SU-DHL-6 (cell line): ENCODE measurements around the gene HIKESHI.

Experiments
- H2AFZ ChIP-seq: fragments of 200-600 bp; sonication (generic); 2 replicates; pipeline ENCODE4 v1.6.1; 2014; ENCODE audit warnings: low read depth, mild to moderate bottlenecking, moderate library complexity, mixed read lengths, antibody characterized with exemption, low read length; ENCODE audit not compliant: severe bottlenecking
- H3F3A ChIP-seq: fragments of 200-600 bp; shearing (Covaris generic); 2 replicates; pipeline ENCODE4 v1.6.0; 2016; ENCODE audit warnings: antibody characterized with exemption, mild to moderate bottlenecking; ENCODE audit not compliant: insufficient read depth
- H3K27ac ChIP-seq: fragments of 200-600 bp; sonication (generic); 2 replicates; pipeline ENCODE4 v1.5.1; 2016; ENCODE audit warnings: low read depth, mild to moderate bottlenecking, low read length, moderate library complexity, mixed read lengths
- H3K27me3 ChIP-seq: fragments of 200-600 bp; sonication (generic), shearing (Covaris generic); 2 replicates; pipeline ENCODE4 v1.6.0; 2014; ENCODE audit warnings: mild to moderate bottlenecking, low read length
- H3K36me3 ChIP-seq: fragments of 200-600 bp; sonication (generic); 2 replicates; pipeline ENCODE4 v1.6.1; 2014; ENCODE audit warnings: mild to moderate bottlenecking, low read length, mixed read lengths
- H3K4me2 ChIP-seq: fragments of 300-600, 200-600 bp; shearing (Covaris generic), sonication (generic); 2 replicates; pipeline ENCODE4 v1.6.0; 2014; ENCODE audit warnings: low read length, low read depth, mild to moderate bottlenecking; ENCODE audit not compliant: poor library complexity, severe bottlenecking
- H3K4me3 ChIP-seq: fragments of 200-600 bp; sonication (generic); 2 replicates; pipeline ENCODE4 v1.5.1; 2014; ENCODE audit warnings: antibody characterized with exemption, low read length, mild to moderate bottlenecking, mixed read lengths; ENCODE audit not compliant: insufficient read depth, poor library complexity, severe bottlenecking
- H3K79me2 ChIP-seq: fragments of 200-600 bp; sonication (generic); 2 replicates; pipeline ENCODE4 v1.6.1; 2014; ENCODE audit warnings: mild to moderate bottlenecking, low read length, moderate library complexity; ENCODE audit not compliant: insufficient read depth
- H3K9ac ChIP-seq: fragments of 200-600 bp; sonication (generic); 2 replicates; pipeline ENCODE4 v1.7.0; 2014; ENCODE audit warnings: mild to moderate bottlenecking, low read length
- H3K9me2 ChIP-seq: fragments of 200-600 bp; sonication (generic); replicated peaks from 2 replicates; pipeline ENCODE4 v1.6.1; 2014; ENCODE audit warnings: low read length; ENCODE audit not compliant: insufficient read depth
- H3K9me3 ChIP-seq: fragments of 200-600 bp; sonication (generic); 2 replicates; pipeline ENCODE4 v1.6.1; 2014; ENCODE audit warnings: low read length, mixed read lengths; ENCODE audit not compliant: insufficient read depth
- H4K20me1 ChIP-seq: fragments of 200-600 bp; sonication (generic); 2 replicates; pipeline ENCODE4 v1.6.1; 2014; ENCODE audit warnings: low read depth, mild to moderate bottlenecking, antibody characterized with exemption, low read length, moderate library complexity, mixed read lengths
- CTCF ChIP-seq: fragments of 200-600 bp; sonication (generic); IDR thresholded peaks from one replicate; pipeline ENCODE4 v1.5.1; 2017; ENCODE audit warnings: antibody characterized with exemption, mild to moderate bottlenecking, low read length, moderate library complexity; ENCODE audit not compliant: insufficient read depth, poor library complexity, severe bottlenecking
- EZH2phosphoT487 ChIP-seq: fragments of 200-600 bp; sonication (generic), shearing (Covaris generic); conservative IDR thresholded peaks from 2 replicates; pipeline ENCODE4 v1.6.1; 2018; ENCODE audit warnings: mild to moderate bottlenecking, antibody characterized with exemption, low read length, moderate library complexity, mixed read lengths

Gene HIKESHI

GRCh38 chr11:86369668-86370067, 67.6 kb downstream of the HIKESHI start:
- no peaks in the 10 kb centered on the region for H3K36me3 ChIP-seq
- no peaks in the 10 kb centered on the region for H3K79me2 ChIP-seq
- H3K27me3 ChIP-seq = no peaks in the 10 kb centered on the region
- no peak overlapping the region for H2AFZ ChIP-seq
- no peak overlapping the region for H3K4me2 ChIP-seq
- no peaks in the 10 kb centered on the region for H3F3A ChIP-seq
- H3K9me3 ChIP-seq = no peaks in the 10 kb centered on the region
- no peak overlapping the region for H3K27ac ChIP-seq
- H3K4me3 ChIP-seq = no peak overlapping the region
- no peaks in the 10 kb centered on the region for H4K20me1 ChIP-seq
- TF ChIP-seq EZH2phosphoT487 (no peak), CTCF (no peak)
- no peaks in the 10 kb centered on the region for H3K9me2 ChIP-seq
- H3K9ac ChIP-seq = no peak overlapping the region

GRCh38 chr11:86370171-86370570, 68.1 kb downstream of the HIKESHI start:
- Histone ChIP-seq H3K27me3 (no peaks in the 10 kb centered on the region), H3K27ac (no peak overlapping the region), H3K9me2 (no peaks in the 10 kb centered on the region), H3K9me3 (no peaks in the 10 kb centered on the region), H3K36me3 (no peaks in the 10 kb centered on the region), H3K4me2 (no peak overlapping the region), H3F3A (no peaks in the 10 kb centered on the region), H3K4me3 (no peak overlapping the region), H4K20me1 (no peaks in the 10 kb centered on the region), H2AFZ (no peak overlapping the region), H3K9ac (no peak overlapping the region), H3K79me2 (no peaks in the 10 kb centered on the region)
- TF ChIP-seq EZH2phosphoT487 = no peak
- TF ChIP-seq CTCF = no peak

- Histone ChIP-seq H4K20me1 (no peaks in the 10 kb centered on the region), H3F3A (no peaks in the 10 kb centered on the region), H3K9ac (no peak overlapping the region), H3K27ac (no peak overlapping the region), H3K9me3 (no peaks in the 10 kb centered on the region), H3K79me2 (no peaks in the 10 kb centered on the region), H3K4me2 (no peak overlapping the region), H3K36me3 (no peaks in the 10 kb centered on the region), H2AFZ (no peak overlapping the region), H3K27me3 (no peaks in the 10 kb centered on the region), H3K4me3 (no peak overlapping the region), H3K9me2 (no peaks in the 10 kb centered on the region)
- TF ChIP-seq EZH2phosphoT487 (no peak), CTCF (no peak)
Observed at GRCh38 chr11:86370922-86371594, 69.0 kb downstream of the HIKESHI start.
